ENCODE measurements around the gene IL17RC.
A peak's percentile ranks its signal among the peaks of the same experiment; 100 is the strongest.
"Not testable (repeated sequence)": the region's sequence is repeated elsewhere in the genome, so short reads cannot be mapped to it uniquely, and the experiment has no call there.

Gene IL17RC, protein sequence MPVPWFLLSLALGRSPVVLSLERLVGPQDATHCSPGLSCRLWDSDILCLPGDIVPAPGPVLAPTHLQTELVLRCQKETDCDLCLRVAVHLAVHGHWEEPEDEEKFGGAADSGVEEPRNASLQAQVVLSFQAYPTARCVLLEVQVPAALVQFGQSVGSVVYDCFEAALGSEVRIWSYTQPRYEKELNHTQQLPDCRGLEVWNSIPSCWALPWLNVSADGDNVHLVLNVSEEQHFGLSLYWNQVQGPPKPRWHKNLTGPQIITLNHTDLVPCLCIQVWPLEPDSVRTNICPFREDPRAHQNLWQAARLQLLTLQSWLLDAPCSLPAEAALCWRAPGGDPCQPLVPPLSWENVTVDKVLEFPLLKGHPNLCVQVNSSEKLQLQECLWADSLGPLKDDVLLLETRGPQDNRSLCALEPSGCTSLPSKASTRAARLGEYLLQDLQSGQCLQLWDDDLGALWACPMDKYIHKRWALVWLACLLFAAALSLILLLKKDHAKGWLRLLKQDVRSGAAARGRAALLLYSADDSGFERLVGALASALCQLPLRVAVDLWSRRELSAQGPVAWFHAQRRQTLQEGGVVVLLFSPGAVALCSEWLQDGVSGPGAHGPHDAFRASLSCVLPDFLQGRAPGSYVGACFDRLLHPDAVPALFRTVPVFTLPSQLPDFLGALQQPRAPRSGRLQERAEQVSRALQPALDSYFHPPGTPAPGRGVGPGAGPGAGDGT

DNA sequence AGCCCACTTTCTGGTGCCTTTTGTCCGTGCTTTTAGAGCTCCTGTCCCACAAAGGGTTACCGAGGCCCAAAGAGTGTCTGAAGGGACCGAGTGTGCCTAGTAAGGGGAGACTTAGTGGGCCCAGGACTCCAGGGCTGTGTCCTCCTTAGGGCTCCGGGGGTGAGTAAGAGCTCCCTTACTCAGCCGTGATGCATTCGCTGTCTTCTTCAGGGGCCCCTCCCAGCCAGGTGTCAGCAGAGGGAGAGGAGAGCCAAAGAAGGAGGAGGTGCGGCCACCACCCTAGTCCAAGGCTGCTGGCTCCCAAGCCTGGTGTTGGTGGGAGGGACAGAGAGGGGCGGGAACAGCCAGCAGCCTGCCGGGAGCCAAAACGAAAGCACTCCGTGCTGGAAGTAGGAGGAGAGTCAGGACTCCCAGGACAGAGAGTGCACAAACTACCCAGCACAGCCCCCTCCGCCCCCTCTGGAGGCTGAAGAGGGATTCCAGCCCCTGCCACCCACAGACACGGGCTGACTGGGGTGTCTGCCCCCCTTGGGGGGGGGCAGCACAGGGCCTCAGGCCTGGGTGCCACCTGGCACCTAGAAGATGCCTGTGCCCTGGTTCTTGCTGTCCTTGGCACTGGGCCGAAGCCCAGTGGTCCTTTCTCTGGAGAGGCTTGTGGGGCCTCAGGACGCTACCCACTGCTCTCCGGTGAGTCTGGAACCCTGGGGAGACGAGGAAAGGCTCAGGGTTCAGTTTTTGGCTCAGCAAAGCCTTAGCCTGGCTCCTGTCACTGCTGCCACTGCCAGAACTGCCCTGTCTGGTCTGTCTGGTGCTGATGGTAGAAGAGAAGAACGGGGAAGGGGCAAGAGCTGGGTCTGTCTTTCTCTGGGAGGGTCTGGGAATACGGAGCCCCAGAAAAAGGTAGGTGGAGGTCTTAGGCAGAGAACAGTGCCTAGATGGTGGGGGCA is at the start of gene IL17RC:
TSS of gene IL17RC (plus strand) at position 365 of the 947 bp plus-strand sequence. CDS start at position 583, 218 bp downstream.
- DNase-seq, result peak; percentile 84

DNA sequence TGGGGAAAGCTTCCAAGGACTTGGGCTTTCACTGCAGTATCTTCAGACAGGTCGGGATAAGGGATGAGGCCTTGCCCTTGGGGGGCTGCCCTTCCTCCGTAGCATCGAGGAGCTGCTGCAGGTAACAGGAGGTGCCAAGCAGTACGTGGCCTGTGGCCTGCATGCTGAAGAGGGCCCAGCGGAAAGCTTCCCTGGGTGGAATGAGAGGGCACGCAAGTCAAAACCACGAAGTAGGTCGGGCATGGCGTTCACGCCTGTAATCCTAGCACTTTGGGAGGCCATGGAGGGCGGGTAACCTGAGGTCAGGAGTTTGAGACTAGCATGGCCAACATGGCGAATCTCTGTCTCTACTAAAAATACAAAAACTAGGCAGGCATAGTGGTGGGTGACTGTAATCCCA is 49.8 kb upstream of the IL17RC start:
- DNase-seq, result no peak

DNA sequence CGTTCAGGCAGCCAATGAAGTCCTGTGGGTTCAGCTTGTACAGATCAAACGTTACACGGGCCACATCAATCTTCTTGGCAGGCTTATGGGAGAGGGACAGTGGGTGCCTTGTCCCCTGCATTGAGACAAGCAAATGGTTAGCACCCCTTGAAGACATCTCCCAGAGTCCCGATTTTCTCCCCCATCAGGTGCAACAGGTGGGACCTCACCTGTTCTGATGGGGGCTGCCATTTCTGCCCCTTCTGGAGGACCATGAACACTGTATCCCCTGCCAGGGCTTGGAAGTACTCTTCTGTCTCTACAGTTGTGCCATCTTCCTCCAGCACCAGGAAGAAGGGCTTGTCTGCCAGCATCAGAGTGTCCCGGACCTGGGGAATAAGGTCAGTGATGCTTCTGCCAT is 46.9 kb upstream of the IL17RC start:
- no peak for DNase-seq

DNA sequence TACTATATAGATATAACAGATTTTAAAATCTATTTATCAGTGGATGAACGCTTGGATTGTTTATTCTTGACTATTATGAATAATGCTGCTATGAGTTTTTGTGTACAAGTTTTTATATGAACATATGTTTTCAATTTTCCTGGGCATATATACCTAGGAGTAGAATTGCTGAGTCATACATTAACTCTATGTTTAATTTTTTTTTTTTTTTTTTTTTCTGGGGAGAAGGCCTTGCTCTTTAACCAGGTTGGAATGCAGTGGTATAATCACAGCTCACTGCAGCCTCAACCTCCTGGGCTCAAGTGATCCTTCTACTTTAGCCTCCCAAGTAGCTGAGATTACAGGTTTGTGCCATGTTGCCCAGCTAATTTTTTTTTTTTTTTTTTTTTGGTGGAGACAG is 45.9 kb upstream of the IL17RC start:
- DNase-seq, result no peak

DNA sequence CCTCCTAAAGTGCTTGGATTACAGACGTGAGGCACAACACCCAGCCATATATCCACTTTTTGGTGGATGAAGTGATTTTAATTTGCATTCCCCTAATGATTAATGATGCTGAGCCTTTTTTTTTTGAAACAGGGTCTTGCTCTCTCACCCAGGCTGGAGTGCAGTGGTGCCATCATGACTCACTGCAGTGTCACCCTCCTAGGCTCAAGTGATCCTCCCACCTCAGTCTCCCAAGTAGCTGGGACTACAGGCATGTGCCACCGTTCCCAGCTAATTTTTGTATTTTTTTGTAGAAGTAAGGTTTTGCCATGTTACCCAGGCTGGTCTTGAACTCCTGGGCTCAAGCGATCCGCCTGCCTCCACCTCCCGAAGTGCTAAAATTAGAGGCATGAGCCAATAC is 44.8 kb upstream of the IL17RC start:
- DNase-seq, result not testable (repeated sequence)

DNA sequence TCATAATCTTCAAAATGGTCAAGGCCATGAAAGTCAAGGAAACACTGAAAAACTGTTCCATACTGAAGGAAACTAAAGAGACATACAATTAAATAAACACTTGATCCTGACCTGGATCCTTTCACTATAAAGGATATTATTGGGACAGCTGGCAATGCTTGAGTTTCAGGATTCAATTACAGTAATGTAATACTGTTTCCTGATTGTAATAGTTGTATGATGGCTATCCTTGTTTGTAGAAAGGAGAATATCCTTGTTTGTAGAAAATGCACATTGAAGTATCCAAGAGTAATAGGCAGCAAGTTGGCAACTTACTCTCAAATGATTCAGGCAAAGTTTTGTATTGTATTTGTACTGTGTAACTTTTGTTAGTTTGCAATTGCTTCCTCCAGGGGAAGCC is 41.5 kb upstream of the IL17RC start:
- peak; percentile 22 for DNase-seq

DNA sequence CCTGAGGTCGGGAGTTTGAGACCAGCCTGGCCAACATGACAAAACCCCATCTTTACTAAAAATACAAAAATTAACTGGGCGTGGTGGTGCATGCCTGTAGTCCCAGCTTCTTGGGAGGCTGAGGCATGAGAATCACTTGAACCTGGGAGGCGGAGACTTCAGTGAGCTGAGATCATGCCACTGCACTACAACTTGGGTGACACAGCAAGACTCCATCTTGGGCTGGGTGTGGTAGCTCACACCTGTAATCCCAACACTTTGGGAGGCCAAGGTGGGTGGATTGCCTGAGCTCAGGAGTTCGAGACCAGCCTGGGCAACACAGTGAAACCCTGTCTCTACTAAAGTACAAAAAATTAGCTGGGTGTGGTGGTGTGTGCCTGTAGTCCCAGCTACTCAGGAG is 40.6 kb upstream of the IL17RC start:
- DNase-seq, result not testable (repeated sequence)

DNA sequence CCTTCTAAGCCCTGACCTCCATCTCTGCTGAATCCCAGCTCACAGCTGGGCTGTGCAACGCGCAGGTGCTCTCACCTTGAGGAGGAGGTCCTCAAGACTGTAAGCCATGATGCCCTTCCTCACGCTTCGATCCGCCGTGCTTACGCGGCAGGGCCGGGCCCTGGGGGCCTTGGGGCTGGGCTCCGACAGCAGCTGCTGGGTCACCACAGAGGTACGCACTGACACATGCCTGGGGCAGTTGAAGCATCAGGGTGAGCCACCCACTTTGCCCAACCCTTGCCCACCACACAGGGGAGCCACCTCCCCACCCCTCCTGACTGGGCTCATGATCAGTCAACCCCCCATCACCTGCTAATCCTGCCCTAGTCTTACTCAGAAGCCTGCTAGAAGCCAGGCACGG is 39.9 kb upstream of the IL17RC start:
- no peak for DNase-seq

DNA sequence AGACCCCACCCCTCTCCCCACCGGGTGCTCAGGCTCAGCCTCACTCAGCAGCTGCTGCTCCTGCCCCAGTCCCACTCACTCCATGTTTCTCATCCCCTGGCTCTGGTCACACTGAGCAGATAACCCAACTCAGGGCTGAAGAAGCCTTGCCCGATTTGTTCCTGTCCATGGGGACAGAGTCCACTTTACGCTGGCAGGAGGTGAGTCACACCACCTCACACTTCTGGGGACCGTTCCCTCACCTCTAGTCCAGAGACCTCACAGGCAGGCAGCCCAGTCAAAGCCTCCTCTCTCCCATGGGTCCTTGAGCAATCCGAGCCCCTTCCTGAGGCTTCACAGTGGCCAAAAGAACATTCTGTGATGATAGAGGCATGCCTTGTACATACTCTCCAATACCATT is 38.2 kb upstream of the IL17RC start:
- DNase-seq, result no peak

DNA sequence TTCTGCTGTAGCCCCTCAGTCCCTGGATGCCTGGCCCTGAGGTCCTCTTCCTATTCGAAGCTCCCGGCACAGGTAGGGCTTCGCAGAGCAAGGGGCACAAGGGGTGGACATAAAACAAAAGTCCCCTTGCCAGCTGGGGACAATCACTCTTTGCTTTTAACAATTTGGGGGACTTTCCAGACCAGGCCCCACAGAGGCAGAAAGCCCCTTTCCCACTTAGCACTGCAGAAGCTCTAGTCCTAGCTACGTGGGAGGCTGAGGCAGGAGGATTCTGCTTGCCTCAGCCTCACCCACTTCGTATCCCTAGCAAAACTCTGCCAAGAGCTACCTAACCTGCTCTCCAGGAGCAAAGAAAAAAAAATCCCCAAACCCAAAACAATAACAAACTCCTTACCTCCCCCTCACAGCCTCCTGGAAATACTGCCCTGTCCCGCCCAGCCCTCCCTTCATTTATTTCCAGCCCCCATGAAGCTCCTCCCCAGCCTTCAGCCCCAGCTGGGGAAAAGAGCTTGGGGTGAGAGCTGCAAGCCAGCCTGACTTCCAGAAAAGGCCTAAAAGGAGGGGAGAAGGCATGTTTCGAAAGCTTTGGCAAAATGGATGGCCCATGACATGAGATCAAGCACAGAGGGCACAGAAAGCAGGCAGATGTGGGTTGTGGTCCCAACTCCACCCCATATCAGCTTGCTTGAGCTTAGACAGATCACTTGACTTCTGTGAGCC is 36.9 kb upstream of the IL17RC start, which contains the start of gene CIDEC:
TSS of gene CIDEC (minus strand) at position 424 of the 720 bp plus-strand sequence. CDS start 1,767 bp downstream, outside the sequence.
- no peak for DNase-seq

DNA sequence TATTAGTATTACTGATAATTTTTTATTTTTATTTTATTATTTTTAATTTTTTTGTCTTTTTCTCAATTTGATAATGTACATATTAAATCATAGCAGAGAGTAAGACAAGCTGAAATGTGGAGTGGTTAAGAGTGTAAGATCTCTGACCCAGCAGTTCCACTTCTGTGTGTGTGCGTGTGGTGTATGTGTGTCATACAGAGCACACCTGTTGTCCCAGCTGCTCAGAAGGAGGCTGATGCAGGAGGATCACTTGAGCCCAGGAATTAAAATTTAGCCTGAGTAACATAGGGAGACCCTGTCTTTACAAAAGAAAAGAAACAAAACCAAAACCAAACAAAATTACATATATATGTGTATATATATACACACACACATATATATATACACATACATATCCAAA is 35.5 kb upstream of the IL17RC start:
- DNase-seq, result no peak

DNA sequence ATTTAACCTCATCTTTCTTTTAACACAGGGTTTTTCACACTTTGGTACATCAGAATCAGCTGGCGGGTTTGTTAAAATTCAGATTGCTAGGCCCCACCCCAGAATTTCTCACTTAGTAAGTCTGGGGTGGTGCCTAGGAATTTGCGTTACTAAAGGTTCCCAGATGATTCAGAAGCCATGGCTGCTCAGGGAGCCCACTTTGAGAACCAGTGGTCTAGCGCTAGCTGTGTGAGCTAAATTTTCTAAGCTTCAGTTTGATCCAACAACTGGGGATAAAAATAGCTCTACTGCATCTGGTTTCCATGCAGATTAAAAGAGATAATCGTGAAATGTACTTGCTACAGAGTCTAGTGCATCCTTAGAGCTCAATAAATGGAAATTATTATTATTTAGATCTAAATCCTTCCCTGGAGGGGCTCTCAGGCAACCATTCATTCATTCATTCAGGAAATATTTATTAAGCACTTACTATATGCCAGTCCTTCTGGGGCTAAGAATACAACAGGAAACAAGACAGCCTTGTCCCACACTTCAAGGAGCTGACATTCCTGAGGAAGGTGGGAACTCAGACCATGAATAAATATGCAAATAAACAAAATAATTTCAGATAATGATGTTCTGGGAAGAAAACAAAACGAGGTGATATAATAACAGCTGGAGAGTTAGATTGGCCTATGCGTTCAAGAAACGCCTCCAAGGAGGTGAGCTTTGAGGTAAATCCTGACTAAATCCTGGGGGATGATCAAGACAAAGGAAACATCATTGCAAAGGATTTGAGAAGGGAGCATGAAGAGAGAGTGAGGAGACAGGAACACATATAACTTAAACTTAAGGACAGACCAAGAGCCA is 33.0 kb upstream of the IL17RC start:
- no peak for DNase-seq

DNA sequence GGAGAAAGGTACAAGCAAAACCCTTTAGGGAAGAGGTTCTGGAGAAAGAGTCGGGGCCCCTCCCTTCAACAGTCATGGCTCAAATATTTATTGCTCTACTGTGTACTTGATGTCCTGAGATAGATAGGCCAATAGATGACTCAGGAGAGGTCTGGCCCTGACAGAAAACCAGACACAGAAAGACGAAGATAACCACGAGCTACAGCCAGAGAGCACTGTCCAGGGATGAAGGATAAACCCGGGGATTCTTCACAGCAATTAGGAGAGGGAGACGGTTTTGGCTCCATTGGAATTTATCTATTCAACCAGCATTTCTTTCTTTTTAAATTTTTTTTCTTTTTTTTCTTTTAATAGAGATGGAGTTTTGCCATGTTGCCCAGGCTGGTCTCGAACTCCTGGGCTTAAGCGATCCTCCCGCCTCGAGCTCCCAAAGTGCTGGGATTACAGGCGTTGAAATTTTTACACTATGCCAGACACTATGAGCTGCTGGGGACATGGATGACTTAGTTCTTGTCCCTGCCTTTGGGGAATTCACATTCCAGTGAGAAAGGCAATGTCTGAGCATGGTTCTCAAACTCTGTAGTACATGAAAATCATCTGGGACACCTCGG is 32.2 kb upstream of the IL17RC start:
- no peak for DNase-seq

DNA sequence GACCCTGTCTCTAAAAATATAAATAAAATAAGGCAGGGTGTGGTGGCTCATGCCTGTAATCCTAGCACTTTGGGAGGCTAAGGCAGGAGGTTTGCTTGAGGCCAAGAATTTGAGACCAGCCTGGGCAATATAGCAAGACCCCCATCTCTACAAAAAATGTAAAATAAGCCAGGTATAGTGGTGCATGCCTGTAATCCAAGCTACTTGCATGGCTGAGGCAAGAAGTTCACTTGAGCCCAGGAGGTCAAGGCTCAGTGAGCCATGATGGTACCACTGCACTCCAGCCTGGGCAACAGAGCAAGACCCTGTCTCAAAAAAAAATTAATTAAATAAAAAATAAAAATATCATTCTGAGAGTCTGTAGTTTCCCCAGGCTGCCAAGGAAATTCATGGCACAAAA is 30.6 kb upstream of the IL17RC start:
- no peak for DNase-seq

DNA sequence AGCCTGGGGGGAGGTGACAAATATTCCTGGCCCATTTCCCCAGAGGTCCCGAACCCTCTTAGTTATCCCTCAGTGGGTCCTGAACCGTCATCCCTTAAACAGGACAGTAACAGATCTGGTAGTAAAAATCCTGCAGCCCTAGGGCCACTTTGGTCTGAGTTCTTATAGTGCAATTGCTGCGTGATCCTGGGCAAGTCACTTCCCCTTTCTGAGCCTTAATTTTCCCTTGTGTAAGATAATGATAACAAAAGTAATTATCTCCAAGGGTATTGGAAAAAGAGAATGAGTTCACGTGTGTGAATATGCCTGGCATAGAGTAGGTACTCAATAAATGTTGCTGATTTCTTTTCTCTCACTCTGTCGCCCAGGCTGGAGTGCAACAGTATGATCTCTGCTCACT is 29.4 kb upstream of the IL17RC start:
- DNase-seq, result no peak

DNA sequence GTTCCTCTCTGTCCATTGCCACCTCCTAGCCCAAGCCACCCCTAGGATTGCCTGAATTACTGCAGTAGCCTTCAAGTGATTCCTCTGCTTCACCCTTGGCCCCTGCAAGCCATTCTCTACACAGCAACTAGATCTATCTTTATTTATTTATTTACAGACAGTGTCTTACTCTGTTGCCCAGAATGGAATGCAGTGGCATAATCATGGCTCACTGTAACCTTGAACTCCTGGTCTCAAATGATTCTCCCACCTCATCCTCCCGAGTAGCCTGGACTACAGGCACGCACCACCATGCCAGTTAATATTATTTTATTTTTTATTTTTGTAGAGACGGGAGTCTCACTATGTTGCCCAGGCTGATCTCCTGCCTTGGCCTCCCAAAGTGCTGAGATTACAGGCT is 28.4 kb upstream of the IL17RC start:
- DNase-seq, result no peak

DNA sequence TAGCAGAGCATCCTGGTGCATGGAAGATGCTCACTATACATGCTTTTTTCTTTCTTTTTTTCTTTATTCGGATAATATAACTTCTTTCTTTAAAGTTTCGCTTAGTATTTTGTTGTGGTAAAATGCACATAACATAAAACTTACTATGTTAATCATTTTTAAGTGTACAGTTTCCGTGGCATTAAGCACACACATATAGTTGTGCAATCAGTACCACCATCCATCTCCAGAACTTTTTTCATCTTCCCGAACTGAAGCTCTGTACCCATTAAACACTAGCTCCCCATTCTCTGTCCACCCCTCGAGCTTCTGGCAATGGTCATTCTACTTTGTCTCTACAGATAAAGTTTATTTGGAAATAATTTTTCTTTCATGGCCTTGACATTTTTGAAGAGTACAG is 27.5 kb upstream of the IL17RC start:
- no peak for DNase-seq

DNA sequence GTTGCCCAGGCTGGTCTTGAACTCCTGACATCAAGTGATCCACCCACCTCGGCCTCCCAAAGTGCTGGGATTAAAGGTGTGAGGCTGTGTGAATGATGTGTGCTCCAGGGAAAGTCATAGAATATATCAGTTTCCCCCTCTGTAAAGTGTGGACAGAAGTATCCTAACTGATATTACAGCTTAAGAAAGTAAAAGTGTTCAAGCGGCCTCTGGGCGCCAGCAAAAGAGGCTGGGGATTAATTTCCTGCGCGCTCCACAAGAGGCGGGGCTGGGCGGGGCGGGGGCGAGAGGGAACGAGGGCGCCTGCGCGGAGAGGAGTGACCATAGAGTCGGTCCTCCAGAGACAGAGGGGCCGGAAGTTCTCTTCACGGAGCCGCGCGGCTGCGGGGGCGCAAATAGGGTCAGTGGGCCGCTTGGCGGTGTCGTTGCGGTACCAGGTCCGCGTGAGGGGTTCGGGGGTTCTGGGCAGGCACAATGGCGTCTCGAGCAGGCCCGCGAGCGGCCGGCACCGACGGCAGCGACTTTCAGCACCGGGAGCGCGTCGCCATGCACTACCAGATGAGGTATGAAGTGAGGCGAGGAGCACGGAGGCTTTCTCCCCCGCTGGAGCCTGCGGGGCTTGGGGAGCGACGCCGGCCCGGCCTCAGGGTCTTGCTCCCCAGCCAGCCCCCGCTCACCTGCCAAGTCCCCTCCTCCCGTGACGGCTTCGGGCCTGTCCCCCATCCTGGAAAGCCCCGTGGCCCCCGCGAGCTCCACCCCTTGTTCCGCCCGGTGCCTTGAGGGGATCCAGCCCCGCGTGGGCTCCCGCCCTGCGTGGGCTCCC is 26.4 kb upstream of the IL17RC start, which contains the start of gene JAGN1:
TSS of gene JAGN1 (plus strand) at position 362 of the 823 bp plus-strand sequence. CDS start at position 475, 113 bp downstream.
- DNase-seq, result peak; percentile 76

DNA sequence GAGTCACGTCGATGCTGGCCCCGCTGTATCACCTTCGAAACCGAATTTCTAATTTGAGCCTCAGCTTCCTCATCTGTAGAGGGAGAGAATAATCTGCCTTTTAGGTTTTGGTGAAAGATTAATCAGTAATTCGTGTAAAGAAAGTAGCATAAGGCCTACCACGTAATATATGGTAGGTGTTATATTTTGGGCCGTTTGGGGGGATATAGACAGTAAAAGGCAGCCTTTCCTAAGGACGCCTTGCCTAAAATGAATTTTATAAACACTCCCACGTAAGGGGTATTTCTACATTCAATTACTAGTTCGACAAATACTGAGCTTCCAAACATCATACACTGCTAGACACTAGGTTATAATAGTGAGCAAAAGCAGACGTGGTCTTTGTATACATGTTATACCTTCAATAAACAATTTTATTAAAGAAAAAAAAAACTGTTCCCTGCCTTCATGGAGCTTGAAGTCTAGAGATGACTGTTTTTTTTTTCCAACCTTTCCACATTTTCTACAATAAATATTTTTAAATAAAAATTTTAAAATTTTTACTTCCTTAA is 25.8 kb upstream of the IL17RC start:
- no peak for DNase-seq

DNA sequence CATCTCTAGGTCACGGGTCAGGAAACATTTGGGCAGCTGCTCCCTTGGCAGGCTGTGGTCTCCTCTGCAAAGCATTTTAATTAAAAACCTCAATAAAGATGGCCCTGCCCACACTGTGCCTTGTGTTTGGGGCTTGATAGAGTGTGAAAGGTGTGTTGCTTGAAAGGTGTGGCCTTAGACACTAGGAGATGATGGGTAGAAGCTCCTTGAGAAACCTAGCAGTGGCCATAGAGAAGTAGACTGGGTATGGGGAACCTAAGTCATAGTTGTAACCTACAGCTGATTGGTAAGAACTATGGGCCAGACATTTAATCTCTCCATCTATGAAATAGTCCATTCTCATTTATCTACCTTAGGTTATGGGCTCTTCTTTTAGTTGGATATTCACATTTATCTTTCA is 23.2 kb upstream of the IL17RC start:
- DNase-seq, result no peak

Measured in NCI-H146 (cell line).